Measurements from ENCODE around the gene SUPT3H.

GRCh38 chr6:45400021-45400420, 22.3 kb upstream of the SUPT3H start:
- TF ChIP-seq POLR2A (IDR thresholded peaks at IDR 0.05) (no peak), POLR2AphosphoS5 (IDR thresholded peaks at IDR 0.05) (no peak)
